Activated effector memory CD4-positive, alpha-beta T cell treated with anti-CD3 and anti-CD28 coated beads, Interleukin-2, amount 50 U/mL, for 16 hours (primary cell): ENCODE results near the gene CXCL8.

Experiments
- DNase-seq: peaks from one replicate; pipeline ENCODE4 v3.0.0-alpha.2; 2020

The CXCL8 gene

DNA sequence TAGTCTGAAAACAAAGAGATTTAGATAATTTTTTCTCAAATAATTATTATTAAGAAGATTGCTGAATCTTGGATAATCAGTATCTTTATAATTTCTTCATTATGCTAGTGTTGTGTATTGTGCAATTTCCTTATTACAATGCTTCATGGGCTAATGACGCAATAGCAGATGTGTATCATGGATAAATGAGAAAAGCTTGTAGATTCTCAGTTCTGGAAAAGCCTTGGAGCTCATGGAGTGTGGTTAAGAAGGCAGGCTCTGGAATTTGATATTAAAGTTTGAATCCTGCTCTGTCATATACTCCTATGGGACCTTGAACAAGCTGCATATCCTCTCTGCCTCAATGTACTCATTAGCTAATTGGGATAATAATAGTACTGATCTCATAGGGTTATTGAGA, 18.9 kb upstream of the CXCL8 start:
- no peak for DNase-seq

DNA sequence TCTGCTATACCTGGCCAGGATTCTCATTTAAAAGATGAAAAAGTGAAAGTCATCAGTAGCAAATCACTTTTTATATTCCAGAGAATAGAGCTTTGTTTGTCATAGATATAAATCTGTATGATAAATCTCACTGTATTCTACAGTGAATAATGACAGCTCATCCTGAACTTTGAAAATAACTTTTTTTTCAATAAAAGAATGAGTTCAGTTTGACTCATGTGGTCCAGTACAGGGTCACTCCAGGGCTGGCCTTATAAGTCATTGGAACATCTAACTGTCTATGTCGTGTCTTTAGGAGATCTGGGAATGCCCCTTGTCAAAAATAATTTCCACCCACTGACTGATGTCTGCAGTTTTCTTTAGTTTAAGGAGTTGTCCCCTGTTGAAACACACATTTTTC, 18.5 kb upstream of the CXCL8 start:
- DNase-seq = no peak

DNA sequence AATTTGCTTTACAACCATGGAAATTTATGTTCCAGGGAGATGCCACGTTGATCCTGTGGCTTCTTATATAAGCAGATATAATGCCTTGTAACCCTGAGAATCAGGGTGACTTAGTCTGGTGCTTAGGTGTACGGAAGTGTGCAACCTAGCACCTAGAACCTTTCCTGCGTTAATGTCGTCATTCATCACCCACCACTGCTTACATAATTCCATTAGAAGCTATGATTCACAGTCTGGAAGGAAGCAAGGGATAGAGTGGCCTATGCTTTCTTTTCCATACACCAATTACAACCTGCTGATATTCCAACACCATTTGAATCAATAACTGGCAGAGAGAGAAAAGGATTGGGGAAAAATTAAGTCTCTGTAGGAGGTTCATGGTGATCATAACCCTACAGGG, 17.3 kb upstream of the CXCL8 start:
- DNase-seq = no peak

DNA sequence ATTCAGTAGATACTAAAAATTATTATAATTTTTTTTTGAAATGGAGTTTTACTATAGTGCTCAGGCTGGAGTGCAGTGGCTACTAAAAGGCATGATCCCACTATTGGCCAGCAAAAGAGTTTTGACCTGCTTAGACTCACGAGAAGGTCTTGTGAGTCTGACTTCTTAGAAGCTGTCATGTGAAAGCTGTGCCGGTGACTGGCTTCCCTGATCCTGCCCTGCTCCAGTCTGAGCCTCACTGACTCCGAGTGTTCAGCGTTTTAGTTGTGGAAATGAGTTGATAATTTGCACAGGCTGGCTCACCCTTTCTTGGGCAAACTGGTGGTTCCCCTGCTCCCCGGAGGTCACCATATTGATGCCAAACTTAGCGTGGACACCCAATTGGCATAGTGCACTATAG, 16.4 kb upstream of the CXCL8 start:
- no peak for DNase-seq

DNA sequence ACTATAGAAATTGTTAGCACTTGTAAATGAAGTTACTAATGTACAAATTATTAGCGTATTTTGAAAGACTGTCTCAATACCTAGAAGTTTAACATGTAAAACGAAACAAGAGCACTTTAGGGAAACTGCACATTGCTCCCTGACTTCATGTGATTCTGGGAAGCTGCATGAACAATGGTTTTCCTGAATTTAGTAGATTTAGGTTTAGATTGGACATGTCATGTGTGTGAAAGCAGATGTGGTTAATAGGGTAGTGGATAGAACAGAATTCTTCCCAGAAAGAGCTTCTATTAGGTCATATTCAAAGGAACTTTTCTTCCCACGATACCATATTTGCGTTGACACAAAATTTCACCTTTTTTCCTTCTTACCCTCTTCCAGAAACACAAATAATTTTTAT, 14.9 kb upstream of the CXCL8 start:
- no peak for DNase-seq

DNA sequence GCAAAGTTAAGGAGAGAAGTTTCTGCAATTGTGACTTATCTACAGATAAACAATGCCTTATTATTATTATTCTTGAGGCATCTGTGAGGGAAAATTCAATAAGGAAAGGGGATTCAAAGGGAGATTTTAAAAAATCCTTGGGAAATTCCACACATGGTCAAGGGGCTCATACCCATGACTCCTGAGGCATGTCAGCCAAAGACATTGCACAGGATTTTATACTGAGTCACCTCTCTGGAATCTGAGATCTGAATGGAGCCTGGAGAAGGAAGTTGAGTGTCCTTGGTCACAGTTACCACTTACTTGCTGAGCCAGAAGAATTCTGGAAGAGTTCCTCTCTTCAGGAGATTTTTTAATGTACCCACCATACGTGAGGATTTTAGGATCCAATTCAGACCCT, 14.4 kb upstream of the CXCL8 start:
- no peak for DNase-seq

DNA sequence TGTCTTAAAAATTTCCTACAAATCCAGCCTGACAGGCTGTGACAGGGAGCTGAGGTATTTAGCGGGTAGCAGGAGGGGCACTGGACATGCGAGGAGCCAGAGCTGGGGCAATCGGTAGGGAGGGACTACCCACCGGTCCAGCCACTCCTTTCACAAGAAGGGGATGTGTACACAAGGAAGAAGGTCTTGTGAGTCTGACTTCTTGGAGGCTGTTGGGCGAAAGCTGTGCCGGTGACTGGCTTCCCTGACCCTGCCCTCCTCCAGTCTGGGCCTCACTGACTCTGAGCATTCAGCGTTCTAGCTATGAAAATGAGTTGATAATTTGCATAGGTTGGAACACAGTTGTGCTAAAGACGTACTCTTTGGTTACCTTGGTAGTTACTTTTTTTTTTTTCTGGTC, 12.7 kb upstream of the CXCL8 start:
- DNase-seq = no peak

DNA sequence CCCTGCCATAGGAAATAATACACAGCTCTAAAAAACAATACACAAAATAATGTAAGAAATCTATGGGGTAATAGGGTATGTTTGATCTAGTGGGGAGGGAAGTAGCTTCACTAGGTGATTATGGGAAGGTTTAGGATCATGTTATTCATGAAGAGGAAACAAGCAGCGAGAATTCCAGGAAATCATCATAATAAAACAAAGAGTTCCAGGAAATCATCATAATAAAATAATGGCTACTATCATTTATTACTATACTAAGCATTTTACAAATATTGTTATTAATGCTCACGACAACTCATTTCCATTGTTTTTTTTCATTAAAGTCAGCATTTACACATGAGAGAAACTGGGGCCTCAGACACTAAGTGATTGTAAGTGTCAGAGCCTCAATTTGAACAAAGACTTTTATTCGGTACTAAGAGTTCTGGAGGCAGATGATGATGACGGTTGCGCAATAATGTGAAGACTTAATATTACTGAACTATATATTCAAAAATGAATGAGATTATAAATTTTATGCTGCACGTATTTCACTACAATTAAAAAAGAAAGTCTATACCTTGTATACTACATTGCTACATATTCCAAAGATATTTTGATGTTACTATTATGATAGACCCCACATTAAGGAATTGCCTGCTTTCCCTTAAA, 12.2 kb upstream of the CXCL8 start:
- no peak for DNase-seq

DNA sequence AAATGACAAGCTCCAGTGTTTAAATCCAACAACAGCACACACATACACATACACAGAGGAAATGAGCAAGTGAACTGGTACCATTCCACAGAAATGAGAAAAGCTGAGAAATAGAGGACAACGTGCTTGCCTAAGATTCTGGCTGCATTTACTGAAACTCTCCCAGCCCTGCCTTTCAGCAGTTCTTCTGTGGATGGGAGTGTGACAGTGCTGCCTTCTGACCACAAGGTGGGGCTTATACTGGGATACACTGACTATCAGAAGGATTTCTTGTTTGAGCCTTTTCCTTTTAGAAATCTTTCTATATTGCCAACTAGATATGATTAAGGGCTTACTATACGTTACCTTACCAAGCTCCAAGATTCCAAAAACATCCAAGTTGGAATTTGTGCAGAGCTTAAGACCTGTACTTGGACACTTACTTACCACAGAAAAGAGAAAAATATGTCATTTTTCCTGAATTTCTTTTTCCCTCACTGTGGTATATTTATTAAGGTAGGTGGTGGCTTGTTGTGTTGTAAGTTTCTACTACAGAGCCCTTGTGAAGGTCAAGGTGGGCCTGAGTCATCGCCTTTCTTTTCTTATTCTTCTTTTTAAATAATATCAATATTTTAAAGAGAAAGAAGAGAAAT, 10.7 kb upstream of the CXCL8 start:
- no peak for DNase-seq

DNA sequence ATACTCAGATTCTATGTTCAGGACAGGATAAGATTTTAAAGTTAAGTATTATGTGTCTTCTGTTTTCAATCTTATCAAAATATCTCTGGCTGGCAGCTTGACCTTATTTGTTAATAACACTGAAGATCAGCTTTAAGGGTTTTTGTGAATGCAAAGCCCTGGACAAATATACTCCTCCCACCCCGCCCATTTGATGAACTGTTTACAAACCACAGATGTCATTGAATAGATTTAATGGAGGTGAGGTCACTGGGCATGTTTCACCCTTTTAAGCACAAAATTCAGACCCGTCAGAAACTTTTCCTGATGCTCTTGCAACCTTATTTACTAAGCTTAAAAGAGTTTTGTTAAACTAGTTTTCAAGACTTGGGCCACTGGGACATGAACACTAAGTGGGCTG, 10.1 kb upstream of the CXCL8 start:
- no peak for DNase-seq

DNA sequence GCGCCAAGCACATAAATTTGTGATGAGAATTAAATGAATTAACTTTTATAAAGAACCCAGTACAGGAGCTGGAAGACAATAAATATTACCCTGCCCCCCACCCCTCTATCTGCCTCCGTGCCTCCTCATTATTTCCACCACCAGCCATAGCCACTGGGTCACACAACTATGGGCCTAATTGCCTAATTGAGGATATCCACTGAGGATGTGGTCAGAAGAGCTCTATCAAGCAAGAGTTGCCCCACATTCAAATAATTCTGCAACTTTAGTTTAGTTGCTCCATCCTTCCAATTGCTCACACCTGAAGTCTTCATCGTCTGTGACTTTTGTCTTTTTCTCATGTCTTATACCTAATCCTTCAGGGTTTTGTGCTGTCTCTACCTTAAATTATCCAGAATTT, 9.5 kb upstream of the CXCL8 start:
- no peak for DNase-seq

DNA sequence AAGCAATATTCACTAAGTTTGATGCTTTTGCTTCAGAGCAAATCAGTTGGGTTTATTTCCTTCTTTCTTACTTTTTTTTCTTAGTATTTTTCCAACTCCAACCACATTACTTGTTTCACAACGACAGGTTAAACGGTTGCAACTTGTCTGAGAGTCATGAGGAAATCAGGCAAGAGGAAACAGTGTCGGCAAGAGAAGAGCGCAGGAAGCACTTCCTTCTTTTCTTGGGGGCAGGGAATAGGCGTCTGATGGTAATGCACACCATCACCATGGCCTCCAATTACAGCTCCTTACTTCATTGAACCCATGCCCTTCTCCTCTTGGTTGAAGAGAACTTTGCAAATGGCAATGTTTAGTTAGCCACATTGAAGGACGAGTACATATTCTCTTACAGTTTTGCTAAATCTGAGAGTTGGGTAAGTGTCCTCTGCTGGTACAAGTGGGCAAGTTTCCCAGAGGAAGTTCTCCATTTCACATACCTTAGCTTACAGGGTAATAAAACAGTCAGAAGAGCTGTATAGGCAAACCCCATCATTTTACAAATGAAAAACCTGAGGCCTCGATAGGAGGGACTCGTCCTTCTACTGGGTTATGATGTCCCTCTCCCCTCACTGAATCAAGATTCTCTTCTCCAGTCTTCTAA, 8.3 kb upstream of the CXCL8 start:
- DNase-seq = no peak

DNA sequence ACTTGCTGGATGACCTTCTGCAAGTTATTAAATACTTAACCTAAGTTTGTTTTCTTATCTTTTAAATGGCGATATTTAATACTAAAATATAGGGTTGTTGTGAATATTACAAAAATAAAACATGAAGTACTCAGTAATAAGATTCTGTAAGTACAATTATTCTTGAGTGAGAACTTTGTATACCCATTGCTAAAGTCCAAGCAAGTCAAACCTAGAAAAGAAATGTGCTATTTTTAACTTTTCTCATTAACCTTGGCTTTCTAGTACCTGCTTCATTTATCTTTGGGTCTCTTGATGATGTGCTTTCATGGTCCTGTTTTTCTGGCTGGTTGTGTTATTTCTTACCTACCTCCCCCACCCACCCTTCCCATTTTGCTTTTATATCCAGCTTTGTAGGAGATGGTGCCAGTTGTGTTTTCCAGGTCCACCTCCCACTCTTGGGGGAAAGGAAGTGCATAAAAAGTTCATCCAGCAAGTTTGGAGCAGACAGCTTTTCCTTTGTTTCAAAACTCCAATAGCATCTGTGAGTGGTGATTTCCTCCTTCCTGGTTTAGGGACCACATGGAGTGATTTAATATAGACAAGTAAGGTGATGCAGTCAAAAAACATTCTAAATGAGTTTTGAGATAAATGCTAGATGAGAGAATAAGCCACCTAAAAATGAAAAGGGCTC, 7.5 kb upstream of the CXCL8 start:
- DNase-seq = no peak

DNA sequence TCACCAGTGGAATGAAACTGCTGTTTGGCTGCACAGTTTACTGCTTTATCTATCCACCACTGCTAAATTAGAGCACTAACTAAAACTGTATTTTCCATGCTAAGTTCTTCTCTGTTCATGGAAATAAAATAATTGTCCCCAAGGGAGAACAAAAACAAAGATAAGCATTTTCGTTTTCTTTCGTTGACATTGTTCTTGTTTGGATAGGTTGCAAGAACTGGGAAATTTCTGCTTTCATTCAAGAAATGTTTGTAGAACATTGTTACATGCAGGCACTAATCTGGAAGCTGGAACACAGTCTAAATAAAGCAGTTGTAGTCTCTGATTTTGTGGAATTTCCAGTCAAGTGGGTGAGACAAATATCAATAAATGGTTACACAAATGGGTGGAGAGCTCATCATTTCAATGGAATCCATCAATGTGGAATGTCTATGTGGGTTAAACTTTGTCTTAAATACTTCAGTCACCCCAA, 5.8 kb upstream of the CXCL8 start:
- DNase-seq = no peak

DNA sequence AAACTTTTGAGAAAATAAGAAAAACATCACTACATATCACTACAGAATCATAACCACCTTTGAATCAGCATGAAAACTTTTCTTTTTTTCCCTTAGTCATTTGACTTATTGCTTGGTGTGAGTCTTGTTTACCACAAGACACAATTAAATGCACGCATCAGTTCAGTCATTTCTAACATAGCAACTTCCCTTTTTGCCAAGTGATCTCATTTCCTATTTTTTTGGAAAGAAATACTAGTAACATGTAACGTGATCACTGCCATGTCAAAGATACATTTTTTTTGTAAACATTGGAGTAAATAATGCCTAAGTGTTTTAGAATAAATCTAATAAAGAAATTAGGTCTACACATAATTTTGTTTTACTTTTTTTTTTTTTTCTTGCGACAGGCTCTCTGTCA, 5.1 kb upstream of the CXCL8 start:
- DNase-seq = no peak

DNA sequence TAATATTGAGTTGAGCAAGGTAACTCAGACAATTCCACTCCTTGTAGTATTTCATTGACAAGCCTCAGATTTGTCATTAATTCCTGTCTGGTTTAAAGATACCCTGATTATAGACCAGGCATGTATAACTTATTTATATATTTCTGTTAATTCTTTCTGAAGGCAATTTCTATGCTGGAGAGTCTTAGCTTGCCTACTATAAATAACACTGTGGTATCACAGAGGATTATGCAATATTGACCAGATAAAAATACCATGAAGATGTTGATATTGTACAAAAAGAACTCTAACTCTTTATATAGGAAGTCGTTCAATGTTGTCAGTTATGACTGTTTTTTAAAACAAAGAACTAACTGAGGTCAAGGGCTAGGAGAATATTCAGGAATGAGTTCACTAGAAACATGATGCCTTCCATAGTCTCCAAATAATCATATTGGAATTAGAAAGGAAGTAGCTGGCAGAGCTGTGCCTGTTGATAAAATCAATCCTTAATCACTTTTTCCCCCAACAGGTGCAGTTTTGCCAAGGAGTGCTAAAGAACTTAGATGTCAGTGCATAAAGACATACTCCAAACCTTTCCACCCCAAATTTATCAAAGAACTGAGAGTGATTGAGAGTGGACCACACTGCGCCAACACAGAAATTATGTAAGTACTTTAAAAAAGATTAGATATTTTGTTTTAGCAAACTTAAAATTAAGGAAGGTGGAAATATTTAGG, 821 bp downstream of the CXCL8 start:
- DNase-seq = no peak

DNA sequence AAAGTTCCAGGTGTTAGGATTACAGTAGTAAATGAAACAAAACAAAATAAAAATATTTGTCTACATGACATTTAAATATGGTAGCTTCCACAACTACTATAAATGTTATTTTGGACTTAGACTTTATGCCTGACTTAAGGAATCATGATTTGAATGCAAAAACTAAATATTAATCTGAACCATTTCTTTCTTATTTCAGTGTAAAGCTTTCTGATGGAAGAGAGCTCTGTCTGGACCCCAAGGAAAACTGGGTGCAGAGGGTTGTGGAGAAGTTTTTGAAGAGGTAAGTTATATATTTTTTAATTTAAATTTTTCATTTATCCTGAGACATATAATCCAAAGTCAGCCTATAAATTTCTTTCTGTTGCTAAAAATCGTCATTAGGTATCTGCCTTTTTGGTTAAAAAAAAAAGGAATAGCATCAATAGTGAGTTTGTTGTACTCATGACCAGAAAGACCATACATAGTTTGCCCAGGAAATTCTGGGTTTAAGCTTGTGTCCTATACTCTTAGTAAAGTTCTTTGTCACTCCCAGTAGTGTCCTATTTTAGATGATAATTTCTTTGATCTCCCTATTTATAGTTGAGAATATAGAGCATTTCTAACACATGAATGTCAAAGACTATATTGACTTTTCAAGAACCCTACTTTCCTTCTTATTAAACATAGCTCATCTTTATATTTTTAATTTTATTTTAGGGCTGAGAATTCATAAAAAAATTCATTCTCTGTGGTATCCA, 1.6 kb downstream of the CXCL8 start:
- no peak for DNase-seq

DNA sequence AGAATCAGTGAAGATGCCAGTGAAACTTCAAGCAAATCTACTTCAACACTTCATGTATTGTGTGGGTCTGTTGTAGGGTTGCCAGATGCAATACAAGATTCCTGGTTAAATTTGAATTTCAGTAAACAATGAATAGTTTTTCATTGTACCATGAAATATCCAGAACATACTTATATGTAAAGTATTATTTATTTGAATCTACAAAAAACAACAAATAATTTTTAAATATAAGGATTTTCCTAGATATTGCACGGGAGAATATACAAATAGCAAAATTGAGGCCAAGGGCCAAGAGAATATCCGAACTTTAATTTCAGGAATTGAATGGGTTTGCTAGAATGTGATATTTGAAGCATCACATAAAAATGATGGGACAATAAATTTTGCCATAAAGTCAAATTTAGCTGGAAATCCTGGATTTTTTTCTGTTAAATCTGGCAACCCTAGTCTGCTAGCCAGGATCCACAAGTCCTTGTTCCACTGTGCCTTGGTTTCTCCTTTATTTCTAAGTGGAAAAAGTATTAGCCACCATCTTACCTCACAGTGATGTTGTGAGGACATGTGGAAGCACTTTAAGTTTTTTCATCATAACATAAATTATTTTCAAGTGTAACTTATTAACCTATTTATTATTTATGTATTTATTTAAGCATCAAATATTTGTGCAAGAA, 2.3 kb downstream of the CXCL8 start:
- no peak for DNase-seq

DNA sequence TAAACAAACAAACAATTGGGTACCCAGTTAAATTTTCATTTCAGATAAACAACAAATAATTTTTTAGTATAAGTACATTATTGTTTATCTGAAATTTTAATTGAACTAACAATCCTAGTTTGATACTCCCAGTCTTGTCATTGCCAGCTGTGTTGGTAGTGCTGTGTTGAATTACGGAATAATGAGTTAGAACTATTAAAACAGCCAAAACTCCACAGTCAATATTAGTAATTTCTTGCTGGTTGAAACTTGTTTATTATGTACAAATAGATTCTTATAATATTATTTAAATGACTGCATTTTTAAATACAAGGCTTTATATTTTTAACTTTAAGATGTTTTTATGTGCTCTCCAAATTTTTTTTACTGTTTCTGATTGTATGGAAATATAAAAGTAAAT, 2.9 kb downstream of the CXCL8 start:
- no peak for DNase-seq

DNA sequence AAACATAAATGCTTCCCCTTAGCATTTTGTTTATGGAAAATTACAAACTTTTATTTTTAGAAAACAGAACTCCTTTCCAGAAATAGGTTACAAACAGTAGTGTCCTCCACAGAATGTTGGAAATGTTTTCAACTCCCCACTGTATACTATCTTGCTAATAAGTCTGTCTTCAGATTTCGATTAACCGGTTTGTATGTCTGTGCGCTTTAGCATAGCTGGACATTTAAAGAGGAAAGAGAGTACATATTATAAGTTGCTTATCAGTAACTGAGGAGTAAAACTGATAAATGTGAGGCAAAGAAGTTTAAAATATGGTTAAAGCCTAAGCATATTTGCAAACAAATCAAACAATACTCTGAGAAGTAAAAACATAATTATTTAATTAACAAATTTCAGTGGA, 3.4 kb downstream of the CXCL8 start:
- no peak for DNase-seq

DNA sequence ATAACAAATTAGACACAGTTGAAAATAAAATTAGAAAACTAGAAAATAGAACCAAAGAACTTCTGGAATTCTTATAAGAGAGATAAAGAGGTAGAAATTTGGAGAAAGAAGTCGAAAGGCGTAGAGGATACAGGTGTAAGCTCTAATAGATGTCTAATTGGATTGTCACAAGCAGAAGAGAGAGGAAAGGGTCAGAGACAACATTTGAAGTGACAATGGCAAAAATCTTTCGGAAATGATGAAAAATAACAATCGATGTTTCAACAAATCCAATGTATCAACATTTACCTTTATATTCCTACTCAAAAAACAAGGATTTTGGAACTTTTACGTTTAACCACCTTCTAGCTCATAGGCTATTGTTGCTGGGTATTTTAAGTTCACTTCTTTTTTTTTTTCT, 3.8 kb downstream of the CXCL8 start:
- no peak for DNase-seq

DNA sequence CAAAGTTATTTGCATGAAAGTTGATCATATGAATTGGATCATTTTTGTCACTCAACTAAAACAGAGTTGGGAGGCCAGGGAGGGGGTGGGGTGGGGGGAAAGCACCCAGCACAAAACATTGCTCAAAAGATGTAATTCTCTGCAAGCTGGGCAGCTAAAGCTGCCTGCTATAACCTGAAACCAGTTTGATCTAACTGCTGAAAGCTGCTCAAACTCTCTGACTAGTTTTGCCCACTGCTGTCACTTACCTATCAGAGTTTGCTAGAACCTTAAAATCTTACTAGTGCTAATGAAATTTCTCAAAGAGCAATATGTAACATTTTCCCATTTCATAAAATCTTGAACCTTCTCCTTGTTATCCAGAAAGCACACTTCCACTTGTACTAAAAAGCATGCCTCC, 10.4 kb downstream of the CXCL8 start:
- no peak for DNase-seq
